ENCODE measurements around the gene NFAM1. TPM values are rescaled to one million over a fixed set of nuclear protein-coding genes. Genes with fewer than 3 reads are reported as not detected.

NFAM1 gene
- total RNA-seq, 3 donors from 2014 or later (not counting 1 experiment from before 2014, with no cell fraction given): 2.4 to 7.8 (median 3.6) TPM

- Mint-ChIP-seq H3K36me3 (no peaks in the 10 kb centered on the region), H3K9me3 (no peaks in the 10 kb centered on the region), H3K4me1 (no peaks in the 10 kb centered on the region), H3K4me3 (no peak overlapping the region), H3K27ac (no peak overlapping the region), H3K27me3 (ENCODE audit: low read depth in 2 of 2) (peaks cover 0 to 4% of the 10 kb centered on the region in 2 donors)
- TF ChIP-seq CTCF (IDR thresholded peaks at IDR 0.05): no peak
- WGBS (ENCODE audit: insufficient coverage): 91% methylated on average over 10 of the region's 11 CpGs
- Histone ChIP-seq H3K4me1 (ENCODE audit: control insufficient read depth, insufficient read depth, low read length) (no peaks in the 10 kb centered on the region), H3K9me3 (ENCODE audit: control insufficient read depth, insufficient read depth, low read length) (no peaks in the 10 kb centered on the region), H3K27me3 (ENCODE audit: control insufficient read depth, insufficient read depth, low read length) (no peaks in the 10 kb centered on the region), H3K27ac (ENCODE audit: low read length) (no peak overlapping the region), H3K4me3 (ENCODE audit: low read length) (no peak overlapping the region), H3K36me3 (ENCODE audit: control insufficient read depth, insufficient read depth, low read length) (no peaks in the 10 kb centered on the region)
- DNase-seq (no peak), ATAC-seq (no peak)
- intact Hi-C loops (cut with micrococcal nuclease): no loop called here
These were observed 20.3 kb upstream of the NFAM1 start for GRCh38 chr22:42452456-42452855.

GRCh38 chr22:42451499-42452145, 19.4 kb upstream of the NFAM1 start:
- intact Hi-C loops (cut with micrococcal nuclease): no loop called here

GRCh38 chr22:42450862-42451261, 18.7 kb upstream of the NFAM1 start:
- Mint-ChIP-seq H3K4me3 (no peak overlapping the region), H3K9me3 (no peaks in the 10 kb centered on the region), H3K4me1 (no peaks in the 10 kb centered on the region), H3K36me3 (no peaks in the 10 kb centered on the region), H3K27me3 (ENCODE audit: low read depth in 2 of 2) (peaks cover 0 to 4% of the 10 kb centered on the region in 2 donors), H3K27ac (no peak overlapping the region)
- DNase-seq: no peak
- Histone ChIP-seq H3K9me3 (ENCODE audit: control insufficient read depth, insufficient read depth, low read length) (no peaks in the 10 kb centered on the region), H3K27ac (ENCODE audit: low read length) (no peak overlapping the region), H3K27me3 (ENCODE audit: control insufficient read depth, insufficient read depth, low read length) (no peaks in the 10 kb centered on the region), H3K4me3 (ENCODE audit: low read length) (no peak overlapping the region), H3K4me1 (ENCODE audit: control insufficient read depth, insufficient read depth, low read length) (no peaks in the 10 kb centered on the region), H3K36me3 (ENCODE audit: control insufficient read depth, insufficient read depth, low read length) (no peaks in the 10 kb centered on the region)
- TF ChIP-seq CTCF (IDR thresholded peaks at IDR 0.05): no peak
- WGBS (ENCODE audit: insufficient coverage): 88% methylated on average over 6 of the region's 6 CpGs
- ATAC-seq: no peak
- intact Hi-C loops (cut with micrococcal nuclease): no loop called here

More at GRCh38 chr22:42451499-42452145, 19.4 kb upstream of the NFAM1 start:
- no peaks in the 10 kb centered on the region for H3K36me3 ChIP-seq (ENCODE audit: control insufficient read depth, insufficient read depth, low read length)
- no peaks in the 10 kb centered on the region for H3K4me1 Mint-ChIP-seq
- no peak overlapping the region for H3K4me3 ChIP-seq (ENCODE audit: low read length)
- H3K27me3 Mint-ChIP-seq (ENCODE audit: low read depth in 2 of 2): peaks cover 0 to 4% of the 10 kb centered on the region in 2 donors
- no peaks in the 10 kb centered on the region for H3K27me3 ChIP-seq (ENCODE audit: control insufficient read depth, insufficient read depth, low read length)
- no peaks in the 10 kb centered on the region for H3K36me3 Mint-ChIP-seq
- no peak overlapping the region for H3K27ac Mint-ChIP-seq
- WGBS (ENCODE audit: insufficient coverage): 88% methylated on average over 11 of the region's 11 CpGs
- H3K4me3 Mint-ChIP-seq: no peak overlapping the region
- H3K9me3 Mint-ChIP-seq: no peaks in the 10 kb centered on the region
- no peaks in the 10 kb centered on the region for H3K4me1 ChIP-seq (ENCODE audit: control insufficient read depth, insufficient read depth, low read length)
- ATAC-seq (no peak), DNase-seq (no peak)
- H3K27ac ChIP-seq (ENCODE audit: low read length): no peak overlapping the region
- no peaks in the 10 kb centered on the region for H3K9me3 ChIP-seq (ENCODE audit: control insufficient read depth, insufficient read depth, low read length)
- TF ChIP-seq CTCF (IDR thresholded peaks at IDR 0.05): no peak

- DNase-seq: no peak
- no peak overlapping the region for H3K27ac ChIP-seq (ENCODE audit: low read length)
- 95% methylated on average over 9 of the region's 13 CpGs for WGBS (ENCODE audit: insufficient coverage)
- no peak overlapping the region for H3K27ac Mint-ChIP-seq
- peaks cover 15% of the 10 kb centered on the region for H3K4me1 ChIP-seq (ENCODE audit: control insufficient read depth, insufficient read depth, low read length)
- intact Hi-C loops (cut with micrococcal nuclease): no loop called here
- H3K9me3 ChIP-seq (ENCODE audit: control insufficient read depth, insufficient read depth, low read length): no peaks in the 10 kb centered on the region
- no peaks in the 10 kb centered on the region for H3K27me3 Mint-ChIP-seq (ENCODE audit: low read depth in 2 of 2)
- H3K4me3 ChIP-seq (ENCODE audit: low read length): no peak overlapping the region
- TF ChIP-seq CTCF (IDR thresholded peaks at IDR 0.05): no peak
- peaks cover 14 to 15% of the 10 kb centered on the region in 2 donors for H3K4me1 Mint-ChIP-seq
- H3K36me3 Mint-ChIP-seq: no peaks in the 10 kb centered on the region
- no peak for ATAC-seq
- no peaks in the 10 kb centered on the region for H3K27me3 ChIP-seq (ENCODE audit: control insufficient read depth, insufficient read depth, low read length)
- no peak overlapping the region for H3K4me3 Mint-ChIP-seq
- H3K36me3 ChIP-seq (ENCODE audit: control insufficient read depth, insufficient read depth, low read length): no peaks in the 10 kb centered on the region
- no peaks in the 10 kb centered on the region for H3K9me3 Mint-ChIP-seq
These were observed 13.9 kb upstream of the NFAM1 start for GRCh38 chr22:42446151-42446550.
